H1 (cell line): Measurements from ENCODE around the gene MAP7D1. TPM values are rescaled to one million over a fixed set of nuclear protein-coding genes. Genes with fewer than 3 reads are reported as not detected.

Experiments
- CEBPB ChIP-seq: IDR thresholded peaks from 2 replicates; pipeline ENCODE4 v1.6.1; 2012; ENCODE audit warnings: low read depth, low read length
- ZNF274 ChIP-seq: IDR thresholded peaks from 2 replicates; pipeline ENCODE4 v1.7.0; 2012; ENCODE audit warnings: low read length, borderline replicate concordance; ENCODE audit errors: extremely low read depth
- polyA plus RNA-seq, 7 experiments: library from polyadenylated mRNA; depleted of rRNA in 3 of 7; stranded (reverse) in 5 of 7; unstranded in 2 of 7; fragments of >200 nt in 5 of 7; fragments of 200-250 nt in 2 of 7; gene quantifications; 1 replicate in 5 of 7; 2 replicates in 1 of 7; 4 replicates in 1 of 7; pipeline versions ENCODE4 v1.2.1 to v1.2.3, GENCODE V29; 2011 to 2013; ENCODE audit warnings: missing spikeins in 2 of 7, mixed read lengths in 2 of 7
- total RNA-seq: library from RNA; stranded (reverse); fragmentation: NEBNext Ultra II Directional; extraction: Animal tissue kit (Norgen Biotek cat#: 25700); gene quantifications from 2 replicates; pipeline ENCODE4 v1.2.1, GENCODE V29; 2021

MAP7D1 gene
- total and polyA plus RNA-seq, 2 of the 8 experiments (the other 6 are each of a cell fraction or from before 2014, with no cell fraction given): 18.2 to 52.4 TPM

DNA sequence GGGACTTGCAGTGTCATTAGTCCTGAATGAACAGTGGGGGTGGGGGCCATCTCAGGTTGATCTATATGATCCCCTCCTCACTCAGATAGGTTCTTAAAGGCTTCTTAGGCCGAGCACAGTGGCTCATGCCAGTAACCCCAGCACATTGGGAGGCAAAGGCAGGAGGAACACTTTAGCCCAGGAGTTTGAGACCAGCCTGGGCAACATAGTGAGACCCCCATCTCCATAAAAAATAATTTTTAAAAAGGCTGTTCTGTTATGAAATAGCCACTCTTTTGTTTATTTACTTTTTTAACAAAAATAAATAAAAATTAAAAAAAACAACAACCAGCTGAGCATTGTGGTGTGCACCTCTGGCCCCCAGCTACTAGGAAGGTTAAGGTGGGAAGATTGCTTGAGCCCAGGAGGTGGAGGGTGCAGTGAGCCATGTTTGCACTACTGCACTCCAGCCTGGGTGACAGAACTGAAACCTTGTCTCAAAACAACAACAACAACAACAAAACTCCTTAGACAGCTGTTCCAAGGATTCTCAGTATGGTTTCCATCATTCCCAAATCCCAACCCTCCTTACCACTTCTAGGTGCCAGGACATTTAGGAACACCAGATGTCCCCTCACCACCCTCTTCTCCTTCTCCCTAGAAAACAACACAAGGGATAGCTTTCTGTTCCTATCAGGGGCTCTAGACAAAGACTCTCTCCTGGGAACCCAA is 4.7 kb upstream of the MAP7D1 start (continued):
- TF ChIP-seq ZNF274 (no peak), CEBPB (no peak)
